HepG2 (cell line): Measurements from ENCODE around the gene GPR137. TPM values are rescaled to one million over a fixed set of nuclear protein-coding genes. Genes with fewer than 3 reads are reported as not detected.
A peak's percentile ranks its signal among the peaks of the same experiment; 100 is the strongest.

Source experiments
- AGO2 ChIP-seq: fragments of 200-400 bp; formaldehyde crosslinking; optimal IDR thresholded peaks from 2 replicates; pipeline ENCODE3; 2017; ENCODE audit warnings: mild to moderate bottlenecking, low read depth, low read length, moderate library complexity
- FOXP1 ChIP-seq, 2 experiments: fragments of 450-650 bp in 1 of 2; IDR thresholded peaks; 2 replicates each; pipeline ENCODE4 v1.6.1; 2017 to 2018; ENCODE audit warnings: antibody characterized with exemption in 1 of 2
- GFI1 ChIP-seq: sonication (generic); formaldehyde crosslinking; IDR thresholded peaks from 2 replicates; pipeline ENCODE4 v1.5.0; 2020; ENCODE audit warnings: missing genetic modification reagents, mild to moderate bottlenecking, borderline replicate concordance
- GTF3A ChIP-seq: sonication (generic); formaldehyde crosslinking; conservative IDR thresholded peaks from 2 replicates; pipeline ENCODE4 v1.4.0; 2020; ENCODE audit warnings: mild to moderate bottlenecking, missing genetic modification reagents
- ISL2 ChIP-seq: sonication (generic); formaldehyde crosslinking; IDR thresholded peaks from 2 replicates; pipeline ENCODE4 v1.5.0; 2020; ENCODE audit warnings: missing genetic modification reagents
- RFX1 ChIP-seq: fragments of 450-650 bp; IDR thresholded peaks from 2 replicates; pipeline ENCODE4 v1.6.1; 2017
- RFX3 ChIP-seq: IDR thresholded peaks from 2 replicates; pipeline ENCODE4 v1.6.1; 2016; ENCODE audit warnings: missing biosample characterization, missing genetic modification reagents
- RFXANK ChIP-seq: IDR thresholded peaks from 2 replicates; pipeline ENCODE4 v1.6.1; 2016
- SALL2 ChIP-seq: sonication (generic); formaldehyde crosslinking; IDR thresholded peaks from 2 replicates; pipeline ENCODE4 v1.8.1; 2023; ENCODE audit warnings: mild to moderate bottlenecking, missing genetic modification reagents, inconsistent platforms
- SNAPC5 ChIP-seq: sonication (generic); formaldehyde crosslinking; IDR thresholded peaks from 2 replicates; pipeline ENCODE4 v1.8.1; 2023; ENCODE audit warnings: mild to moderate bottlenecking, missing genetic modification reagents, borderline replicate concordance
- THAP11 ChIP-seq: IDR thresholded peaks from 2 replicates; pipeline ENCODE4 v1.6.1; 2016; ENCODE audit warnings: missing biosample characterization, missing genetic modification reagents
- ZMAT3 ChIP-seq: sonication (generic); formaldehyde crosslinking; conservative IDR thresholded peaks from 2 replicates; pipeline ENCODE4 v1.7.0; 2021; ENCODE audit warnings: missing genetic modification reagents
- ZNF280B ChIP-seq: sonication (generic); formaldehyde crosslinking; IDR thresholded peaks from 2 replicates; pipeline ENCODE4 v1.5.0; 2020; ENCODE audit warnings: missing genetic modification reagents, mild to moderate bottlenecking, borderline replicate concordance
- ZNF331 ChIP-seq: sonication (generic); formaldehyde crosslinking; IDR thresholded peaks from 2 replicates; pipeline ENCODE4 v1.4.0; 2020; ENCODE audit warnings: missing genetic modification reagents
- ZNF34 ChIP-seq: sonication (generic); formaldehyde crosslinking; IDR thresholded peaks from 2 replicates; pipeline ENCODE4 v1.4.0; 2020; ENCODE audit warnings: mild to moderate bottlenecking, missing genetic modification reagents, borderline replicate concordance
- ZNF558 ChIP-seq: sonication (generic); formaldehyde crosslinking; IDR thresholded peaks from 2 replicates; pipeline ENCODE4 v1.9.0; 2022; ENCODE audit warnings: mild to moderate bottlenecking, missing genetic modification reagents, borderline replicate concordance
- ZNF562 ChIP-seq: sonication (generic); formaldehyde crosslinking; IDR thresholded peaks from 2 replicates; pipeline ENCODE4 v1.8.0; 2022; ENCODE audit warnings: missing genetic modification reagents, borderline replicate concordance
- ZNF737 ChIP-seq: sonication (generic); formaldehyde crosslinking; IDR thresholded peaks from 2 replicates; pipeline ENCODE4 v1.5.0; 2020; ENCODE audit warnings: missing genetic modification reagents, mild to moderate bottlenecking, borderline replicate concordance
- ZNF746 ChIP-seq: sonication (generic); formaldehyde crosslinking; IDR thresholded peaks from 2 replicates; pipeline ENCODE4 v1.8.0; 2022; ENCODE audit warnings: mild to moderate bottlenecking, missing genetic modification reagents
- ZNF770 ChIP-seq: sonication (generic); formaldehyde crosslinking; IDR thresholded peaks from 2 replicates; pipeline ENCODE4 v1.5.0; 2020; ENCODE audit warnings: mild to moderate bottlenecking, missing genetic modification reagents
- ZNF816 ChIP-seq: sonication (generic); formaldehyde crosslinking; IDR thresholded peaks from 2 replicates; pipeline ENCODE4 v1.8.0; 2022; ENCODE audit warnings: missing genetic modification reagents, mild to moderate bottlenecking, borderline replicate concordance
- polyA plus RNA-seq, 8 experiments: library from polyadenylated mRNA; depleted of rRNA in 3 of 8; stranded (reverse) in 7 of 8; unstranded in 1 of 8; fragments of >200 nt; fragmentation: Illumina TruSeq in 4 of 8; extraction: Trizol in 4 of 8; gene quantifications; 2 replicates each; pipeline versions ENCODE4 v1.2.1 to v1.2.3, GENCODE V29; 2011 to 2016; ENCODE audit warnings: low read depth in 4 of 8, missing spikeins in 1 of 8, mixed read lengths in 1 of 8; ENCODE audit not compliant: insufficient read depth in 1 of 8
- total RNA-seq, 5 experiments: library from RNA; depleted of rRNA; stranded (reverse); fragments of >200 nt; fragmentation: Illumina TruSeq; extraction: Trizol; gene quantifications; 2 replicates each; pipeline ENCODE4 v1.2.3, GENCODE V29; 2016; ENCODE audit warnings: low read depth in 1 of 5
- TF ChIP-seq, protein P1 (sequence below): sonication (generic); formaldehyde crosslinking; IDR thresholded peaks from 2 replicates; pipeline ENCODE4 v1.4.0; 2020; ENCODE audit warnings: mild to moderate bottlenecking, missing genetic modification reagents
- TF ChIP-seq, protein P2 (sequence below): sonication (generic); formaldehyde crosslinking; IDR thresholded peaks from 2 replicates; pipeline ENCODE4 v1.8.0; 2022; ENCODE audit warnings: missing genetic modification reagents, low read depth, mild to moderate bottlenecking, borderline replicate concordance
- TF ChIP-seq, protein P3 (sequence below): sonication (generic); formaldehyde crosslinking; IDR thresholded peaks from 2 replicates; pipeline ENCODE4 v1.8.1; 2023; ENCODE audit warnings: missing genetic modification reagents, inconsistent platforms, borderline replicate concordance

GPR137 gene
- total and polyA plus RNA-seq, 2 of the 13 experiments (the other 11 are each of a cell fraction or from before 2014, with no cell fraction given): 8.5 to 13.2 TPM

DNA sequence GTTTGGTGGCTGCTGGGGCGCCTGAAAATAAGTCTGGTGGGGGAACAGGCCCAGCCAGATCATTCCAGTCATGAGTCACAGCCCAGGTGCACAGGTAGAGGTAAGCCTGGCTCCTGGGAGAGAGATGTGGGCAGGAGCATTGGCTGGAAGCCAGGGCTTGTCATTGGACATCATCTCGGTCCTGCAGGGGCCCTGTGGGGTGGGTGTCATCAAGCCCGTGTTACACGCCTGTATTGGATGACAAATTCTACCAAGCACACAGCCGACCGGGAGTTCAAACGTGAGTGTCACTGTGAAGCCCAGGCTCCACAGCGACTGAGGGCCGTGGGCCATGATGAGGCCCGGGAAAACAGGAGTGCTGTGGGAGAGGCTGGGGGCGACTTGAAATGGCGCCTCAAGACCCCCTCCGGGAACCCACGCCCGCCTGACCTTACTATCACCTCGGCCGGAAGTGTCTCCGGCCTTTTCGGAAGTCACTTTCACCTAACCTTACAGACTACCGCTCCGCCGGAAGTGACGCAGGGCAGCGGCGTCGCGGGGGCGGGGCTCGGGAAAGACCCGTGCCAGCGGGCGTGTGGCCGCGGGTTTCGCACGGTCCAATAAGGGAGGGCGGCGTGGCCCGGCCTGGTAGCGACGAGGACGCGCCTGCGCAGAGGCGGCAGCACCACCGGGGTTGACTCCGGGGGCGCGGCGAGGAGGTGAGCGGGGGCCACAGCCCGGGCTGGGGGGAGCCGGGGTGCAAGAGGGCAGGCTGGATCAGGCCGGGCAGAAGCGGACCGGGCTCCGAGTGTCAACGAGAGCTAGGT lies 45.0 kb upstream of the GPR137 start, which contains the start of gene FKBP2 (continued):
- TF ChIP-seq, protein P1, sequence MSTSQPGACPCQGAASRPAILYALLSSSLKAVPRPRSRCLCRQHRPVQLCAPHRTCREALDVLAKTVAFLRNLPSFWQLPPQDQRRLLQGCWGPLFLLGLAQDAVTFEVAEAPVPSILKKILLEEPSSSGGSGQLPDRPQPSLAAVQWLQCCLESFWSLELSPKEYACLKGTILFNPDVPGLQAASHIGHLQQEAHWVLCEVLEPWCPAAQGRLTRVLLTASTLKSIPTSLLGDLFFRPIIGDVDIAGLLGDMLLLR (CRISPR knock-in tag): no peak
- no peak; the same call in 1 of the 2 replicates for TF ChIP-seq ZNF746 (CRISPR knock-in tag)
- TF ChIP-seq ZNF331: no peak
- peak; percentile 85 for TF ChIP-seq AGO2
- no peak for TF ChIP-seq ZNF770 (CRISPR knock-in tag)
- TF ChIP-seq ZNF816: peak; percentile 61; the same call in 1 of the 2 replicates
- peak; percentile 74 for TF ChIP-seq ISL2 (CRISPR knock-in tag)
- peak; percentile 94 for TF ChIP-seq THAP11
- no peak for TF ChIP-seq RFXANK (CRISPR knock-in tag)
- no peak for TF ChIP-seq ZMAT3
- TF ChIP-seq, protein P2, sequence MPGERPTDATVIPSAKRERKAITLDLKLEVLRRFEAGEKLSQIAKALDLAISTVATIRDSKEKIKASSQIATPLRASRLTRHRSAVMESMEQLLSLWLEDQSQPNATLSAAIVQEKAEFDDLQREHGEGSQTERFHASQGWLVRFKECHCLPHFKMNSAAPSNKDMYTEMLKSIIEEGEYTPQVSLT: peak; percentile 68; the same call in 1 of the 2 replicates
- TF ChIP-seq GFI1 (CRISPR knock-in tag): no peak
- no peak for TF ChIP-seq RFX1
- no peak for TF ChIP-seq ZNF562 (CRISPR knock-in tag)
- peak; percentile 83; the same call in 1 of the 2 replicates for TF ChIP-seq ZNF280B
- no peak for TF ChIP-seq FOXP1 (IDR thresholded peaks at IDR 0.05)
- no peak for TF ChIP-seq FOXP1 (CRISPR knock-in tag; IDR thresholded peaks at IDR 0.05)
- TF ChIP-seq RFX3 (CRISPR knock-in tag): peak; percentile 20; the same call in 1 of the 2 replicates
- no peak for TF ChIP-seq ZNF34 (CRISPR knock-in tag)
- no peak for TF ChIP-seq ZNF558 (CRISPR knock-in tag)
- TF ChIP-seq ZNF737 (CRISPR knock-in tag): no peak
- TF ChIP-seq, protein P3, sequence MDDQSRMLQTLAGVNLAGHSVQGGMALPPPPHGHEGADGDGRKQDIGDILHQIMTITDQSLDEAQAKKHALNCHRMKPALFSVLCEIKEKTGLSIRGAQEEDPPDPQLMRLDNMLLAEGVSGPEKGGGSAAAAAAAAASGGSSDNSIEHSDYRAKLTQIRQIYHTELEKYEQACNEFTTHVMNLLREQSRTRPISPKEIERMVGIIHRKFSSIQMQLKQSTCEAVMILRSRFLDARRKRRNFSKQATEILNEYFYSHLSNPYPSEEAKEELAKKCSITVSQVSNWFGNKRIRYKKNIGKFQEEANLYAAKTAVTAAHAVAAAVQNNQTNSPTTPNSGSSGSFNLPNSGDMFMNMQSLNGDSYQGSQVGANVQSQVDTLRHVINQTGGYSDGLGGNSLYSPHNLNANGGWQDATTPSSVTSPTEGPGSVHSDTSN: no peak
- TF ChIP-seq GTF3A (CRISPR knock-in tag): 0 out of 2 replicates have a peak, but pooled peaks have one; percentile 12
- TF ChIP-seq SALL2 (CRISPR knock-in tag): peak; percentile 97
- no peak; the same call in 1 of the 2 replicates for TF ChIP-seq SNAPC5 (CRISPR knock-in tag)
